HEK293 (cell line): ENCODE measurements around the gene PIK3R6.
"Not testable (repeated sequence)": the region's sequence is repeated elsewhere in the genome, so short reads cannot be mapped to it uniquely, and the experiment has no call there.

Experiments
- CTCF ChIA-PET: fragments of 350-600 bp; formaldehyde crosslinking; extraction: SDS; loops from one replicate; lab custom pipeline; 2021; ENCODE audit warnings: antibody characterized with exemption; lab: Yijun Ruan, JAX
- POLR2A ChIA-PET: fragments of 300-600 bp; formaldehyde crosslinking; extraction: SDS; loops from one replicate; lab custom pipeline; 2020; ENCODE audit warnings: antibody characterized with exemption, inconsistent platforms; lab: Yijun Ruan, JAX
- H3K27ac ChIP-seq: fragments of 200-500 bp; sonication (Bioruptor generic); 2 replicates; pipeline ENCODE4 v1.5.1; 2014; ENCODE audit warnings: low read depth, low read length, control low read depth, inconsistent platforms; ENCODE audit errors: extremely low read depth
- H3K36me3 ChIP-seq, 2 experiments: fragments of 200-500 bp in 1 of 2; sonication (Bioruptor generic) in 1 of 2; 1 replicate in 1 of 2; 2 replicates in 1 of 2; pipeline ENCODE4 v1.5.1; 2014 to 2017; ENCODE audit warnings: inconsistent platforms in 2 of 2, low read length in 2 of 2; ENCODE audit not compliant: control insufficient read depth in 2 of 2, insufficient read depth in 1 of 2
- H3K4me1 ChIP-seq: fragments of 200-500 bp; sonication (Bioruptor generic); 2 replicates; pipeline ENCODE4 v1.5.1; 2014; ENCODE audit warnings: mild to moderate bottlenecking, low read length, inconsistent platforms; ENCODE audit not compliant: control insufficient read depth, insufficient read depth
- H3K4me3 ChIP-seq: 2 replicates; pipeline ENCODE4 v1.5.1; 2011; ENCODE audit warnings: low read depth, mild to moderate bottlenecking, control low read depth, low read length, moderate library complexity
- H3K9me3 ChIP-seq: fragments of 200-500 bp; sonication (Bioruptor generic); 2 replicates; pipeline ENCODE4 v1.5.1; 2014; ENCODE audit warnings: low read depth, low read length, inconsistent platforms; ENCODE audit not compliant: control insufficient read depth, insufficient read depth
- BCL11A ChIP-seq: fragments of 450-650 bp; formaldehyde crosslinking; IDR thresholded peaks from 2 replicates; pipeline ENCODE4 v1.5.1; 2016; ENCODE audit warnings: low read depth, missing biosample characterization, missing genetic modification characterization
- BCL11B ChIP-seq: fragments of 450-650 bp; formaldehyde crosslinking; IDR thresholded peaks from 2 replicates; pipeline ENCODE4 v1.5.1; 2016; ENCODE audit warnings: low read depth, missing biosample characterization, missing genetic modification characterization
- GLIS1 ChIP-seq: fragments of 450-650 bp; formaldehyde crosslinking; IDR thresholded peaks from 2 replicates; pipeline ENCODE4 v1.5.1; 2016; ENCODE audit warnings: missing biosample characterization, missing genetic modification characterization
- HOXA7 ChIP-seq: sonication (generic); formaldehyde crosslinking; IDR thresholded peaks from 2 replicates; pipeline ENCODE4 v1.8.1; 2022; ENCODE audit warnings: missing genetic modification reagents, borderline replicate concordance
- HOXC10 ChIP-seq: sonication (generic); formaldehyde crosslinking; IDR thresholded peaks from 2 replicates; pipeline ENCODE4 v1.8.1; 2023; ENCODE audit warnings: mild to moderate bottlenecking, missing genetic modification reagents
- KLF8 ChIP-seq: fragments of 450-650 bp; formaldehyde crosslinking; IDR thresholded peaks from 2 replicates; pipeline ENCODE4 v1.5.1; 2016; ENCODE audit warnings: missing biosample characterization, missing genetic modification characterization
- MYNN ChIP-seq: fragments of 450-650 bp; formaldehyde crosslinking; IDR thresholded peaks from 2 replicates; pipeline ENCODE4 v1.5.1; 2016; ENCODE audit warnings: missing biosample characterization, missing genetic modification characterization, borderline replicate concordance
- ZNF10 ChIP-seq: fragments of 450-650 bp; formaldehyde crosslinking; IDR thresholded peaks from 2 replicates; pipeline ENCODE4 v1.5.1; 2017; ENCODE audit warnings: missing biosample characterization, missing genetic modification characterization
- ZNF391 ChIP-seq: fragments of 450-650 bp; formaldehyde crosslinking; IDR thresholded peaks from 2 replicates; pipeline ENCODE4 v1.5.1; 2016; ENCODE audit warnings: low read depth, missing biosample characterization, missing genetic modification characterization, borderline replicate concordance
- ZNF510 ChIP-seq: fragments of 450-650 bp; formaldehyde crosslinking; IDR thresholded peaks from 2 replicates; pipeline ENCODE4 v1.5.1; 2018; ENCODE audit warnings: mild to moderate bottlenecking, missing genetic modification characterization, missing biosample characterization; ENCODE audit not compliant: insufficient replicate concordance
- TF ChIP-seq, protein P1 (sequence below): fragments of 450-650 bp; IDR thresholded peaks from 2 replicates; pipeline ENCODE4 v1.5.1; 2018; ENCODE audit warnings: missing biosample characterization, missing genetic modification characterization
- TF ChIP-seq, protein P2 (sequence below): fragments of 450-650 bp; formaldehyde crosslinking; IDR thresholded peaks from 2 replicates; pipeline ENCODE4 v1.5.1; 2016; ENCODE audit warnings: missing biosample characterization, missing genetic modification characterization
- TF ChIP-seq, protein P3 (sequence below): fragments of 450-650 bp; formaldehyde crosslinking; IDR thresholded peaks from 2 replicates; pipeline ENCODE4 v1.5.1; 2016; ENCODE audit warnings: missing biosample characterization, missing genetic modification characterization

The PIK3R6 gene

DNA sequence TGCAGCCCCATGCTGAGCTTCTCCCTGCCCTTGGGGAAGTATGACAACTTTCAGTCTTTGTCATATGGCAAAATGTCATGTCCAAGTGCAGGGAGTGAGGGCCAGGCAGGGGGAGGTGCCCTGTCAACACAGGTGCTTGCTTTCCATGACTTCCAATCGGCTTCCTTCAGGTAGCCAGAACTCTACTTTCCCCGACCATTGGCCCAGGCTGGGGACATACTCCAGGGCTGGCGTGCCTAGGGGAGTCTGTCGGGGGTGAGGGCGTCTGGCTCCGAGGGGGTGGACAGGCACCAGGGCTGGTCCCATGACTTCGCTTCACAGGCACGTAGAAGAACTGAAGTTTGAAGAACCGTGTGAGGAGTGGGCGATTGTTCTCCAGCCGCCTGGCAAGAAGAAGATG, 19.8 kb upstream of the PIK3R6 start:
- Histone ChIP-seq H3K27ac (no peak overlapping the region), H3K36me3 (no peaks in the 10 kb centered on the region), H3K9me3 (no peaks in the 10 kb centered on the region), H3K4me1 (no peaks in the 10 kb centered on the region), H3K4me3 (no peak overlapping the region)
- POLR2A ChIA-PET, result no interaction called here
- CTCF ChIA-PET, result interaction anchor here (0.6 to 3.0 kb wide), 2 partner anchors 111 kb away, joined by 4 to 12 read pairs; no protein-coding TSS in a partner anchor
- TF ChIP-seq, protein P1, sequence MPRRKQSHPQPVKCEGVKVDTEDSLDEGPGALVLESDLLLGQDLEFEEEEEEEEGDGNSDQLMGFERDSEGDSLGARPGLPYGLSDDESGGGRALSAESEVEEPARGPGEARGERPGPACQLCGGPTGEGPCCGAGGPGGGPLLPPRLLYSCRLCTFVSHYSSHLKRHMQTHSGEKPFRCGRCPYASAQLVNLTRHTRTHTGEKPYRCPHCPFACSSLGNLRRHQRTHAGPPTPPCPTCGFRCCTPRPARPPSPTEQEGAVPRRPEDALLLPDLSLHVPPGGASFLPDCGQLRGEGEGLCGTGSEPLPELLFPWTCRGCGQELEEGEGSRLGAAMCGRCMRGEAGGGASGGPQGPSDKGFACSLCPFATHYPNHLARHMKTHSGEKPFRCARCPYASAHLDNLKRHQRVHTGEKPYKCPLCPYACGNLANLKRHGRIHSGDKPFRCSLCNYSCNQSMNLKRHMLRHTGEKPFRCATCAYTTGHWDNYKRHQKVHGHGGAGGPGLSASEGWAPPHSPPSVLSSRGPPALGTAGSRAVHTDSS, result no peak
- no peak for TF ChIP-seq HOXC10 (CRISPR knock-in tag)
- no peak for TF ChIP-seq ZNF10
- TF ChIP-seq KLF8, result no peak
- TF ChIP-seq, protein P2, sequence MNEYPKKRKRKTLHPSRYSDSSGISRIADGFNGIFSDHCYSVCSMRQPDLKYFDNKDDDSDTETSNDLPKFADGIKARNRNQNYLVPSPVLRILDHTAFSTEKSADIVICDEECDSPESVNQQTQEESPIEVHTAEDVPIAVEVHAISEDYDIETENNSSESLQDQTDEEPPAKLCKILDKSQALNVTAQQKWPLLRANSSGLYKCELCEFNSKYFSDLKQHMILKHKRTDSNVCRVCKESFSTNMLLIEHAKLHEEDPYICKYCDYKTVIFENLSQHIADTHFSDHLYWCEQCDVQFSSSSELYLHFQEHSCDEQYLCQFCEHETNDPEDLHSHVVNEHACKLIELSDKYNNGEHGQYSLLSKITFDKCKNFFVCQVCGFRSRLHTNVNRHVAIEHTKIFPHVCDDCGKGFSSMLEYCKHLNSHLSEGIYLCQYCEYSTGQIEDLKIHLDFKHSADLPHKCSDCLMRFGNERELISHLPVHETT (tag by site-specific recombination), result no peak
- TF ChIP-seq HOXA7 (CRISPR knock-in tag), result no peak

DNA sequence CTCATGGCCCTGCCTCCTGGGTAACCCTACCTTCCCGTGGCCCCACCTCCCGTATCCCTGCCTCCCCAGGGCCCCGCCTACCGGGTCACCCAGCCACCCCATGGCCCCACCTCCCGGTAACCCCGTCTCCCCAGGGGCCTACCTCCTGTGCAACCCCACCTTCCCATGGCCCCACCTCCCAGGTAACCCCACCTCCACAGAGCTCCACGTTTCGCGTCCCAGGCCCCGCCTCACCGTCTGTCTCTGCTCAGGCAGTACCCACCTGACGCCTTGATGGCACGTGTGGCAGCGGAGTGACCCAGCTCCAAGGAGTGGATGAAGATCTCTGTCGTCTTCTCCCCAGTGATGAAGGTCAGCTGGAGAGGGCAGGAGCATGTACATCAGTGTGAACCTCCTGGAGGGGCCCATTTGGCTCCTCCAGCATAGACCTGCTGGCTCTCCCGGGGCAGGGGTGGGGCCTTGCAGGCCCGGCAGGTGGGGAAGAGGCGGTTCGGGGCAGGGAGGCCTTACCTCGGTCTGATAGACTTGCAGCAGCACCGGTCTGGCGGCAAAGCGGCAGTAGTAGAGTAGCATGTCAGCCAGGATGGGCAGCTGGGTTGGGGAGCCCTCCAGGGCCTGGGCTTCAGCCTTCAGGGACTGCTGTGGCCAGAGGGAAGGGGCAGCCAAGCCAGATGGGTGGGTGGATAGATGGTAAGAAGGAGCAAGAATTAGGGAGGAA, 18.7 kb upstream of the PIK3R6 start:
- ChIA-PET POLR2A (interaction anchor here (0.5 kb wide), 1 partner anchor 551 kb away, joined by 4 read pairs; no protein-coding TSS in a partner anchor), CTCF (interaction anchor here (0.7 kb wide), 1 partner anchor 824 kb away, joined by 5 read pairs; no protein-coding TSS in a partner anchor)
- no peaks in the 10 kb centered on the region for H3K4me1 ChIP-seq
- no peaks in the 10 kb centered on the region for H3K36me3 ChIP-seq
- no peak overlapping the region for H3K4me3 ChIP-seq
- TF ChIP-seq ZNF510 (no peak), MYNN (tag by site-specific recombination) (no peak), KLF8 (peak; percentile 31; the same call in 1 of the 2 replicates), BCL11A (tag by site-specific recombination) (no peak), BCL11B (tag by site-specific recombination) (no peak), ZNF391 (no peak)
- TF ChIP-seq, protein P3, sequence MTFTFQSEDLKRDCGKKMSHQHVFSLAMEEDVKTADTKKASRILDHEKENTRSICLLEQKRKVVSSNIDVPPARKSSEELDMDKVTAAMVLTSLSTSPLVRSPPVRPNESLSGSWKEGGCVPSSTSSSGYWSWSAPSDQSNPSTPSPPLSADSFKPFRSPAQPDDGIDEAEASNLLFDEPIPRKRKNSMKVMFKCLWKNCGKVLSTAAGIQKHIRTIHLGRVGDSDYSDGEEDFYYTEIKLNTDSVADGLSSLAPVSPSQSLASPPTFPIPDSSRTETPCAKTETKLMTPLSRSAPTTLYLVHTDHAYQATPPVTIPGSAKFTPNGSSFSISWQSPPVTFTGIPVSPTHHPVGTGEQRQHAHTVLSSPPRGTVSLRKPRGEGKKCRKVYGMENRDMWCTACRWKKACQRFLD (tag by site-specific recombination), result no peak
- no peaks in the 10 kb centered on the region for H3K9me3 ChIP-seq
- H3K27ac ChIP-seq, result no peak overlapping the region

DNA sequence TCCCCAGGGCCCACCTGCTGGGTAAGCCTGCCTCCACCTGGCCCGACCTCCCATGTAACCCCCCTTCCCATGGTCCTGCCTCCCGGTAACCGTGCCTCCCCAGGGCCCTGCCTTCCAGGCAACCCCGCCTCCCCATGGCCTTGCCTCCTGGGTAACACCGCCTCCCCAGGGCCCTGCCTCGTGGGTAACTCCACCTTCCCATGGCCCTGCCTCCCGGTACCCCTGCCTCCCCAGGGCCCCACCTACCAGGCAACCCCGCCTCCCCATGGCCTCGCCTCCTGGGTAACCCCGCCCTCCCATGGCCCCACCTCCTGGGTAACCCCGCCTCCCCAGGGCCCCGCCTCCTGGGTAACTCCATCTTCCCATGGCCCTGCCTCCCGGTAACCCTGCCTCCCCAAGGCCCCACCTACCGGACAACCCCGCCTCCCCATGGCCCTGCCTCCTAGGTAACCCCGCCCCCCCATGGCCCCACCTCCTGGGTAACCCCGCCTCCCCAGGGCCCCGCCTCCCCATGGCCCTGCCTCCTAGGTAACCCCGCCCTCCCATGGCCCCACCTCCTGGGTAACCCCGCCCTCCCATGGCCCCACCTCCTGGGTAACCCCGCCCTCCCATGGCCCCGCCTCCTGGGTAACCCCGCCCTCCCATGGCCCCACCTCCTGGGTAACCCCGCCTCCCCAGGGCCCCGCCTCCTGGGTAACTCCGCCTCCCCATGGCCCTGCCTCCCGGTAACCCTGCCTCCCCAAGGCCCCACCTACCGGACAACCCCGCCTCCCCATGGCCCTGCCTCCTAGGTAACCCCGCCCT, 17.9 kb upstream of the PIK3R6 start:
- H3K9me3 ChIP-seq, H3K36me3 ChIP-seq, CTCF ChIA-PET, POLR2A ChIA-PET, H3K27ac ChIP-seq, H3K4me1 ChIP-seq, H3K4me3 ChIP-seq: not testable (repeated sequence)
- peak; percentile 73 for TF ChIP-seq GLIS1 (tag by site-specific recombination)
